HepG2 (cell line): ENCODE data around the gene PET100. TPM values are rescaled to one million over a fixed set of nuclear protein-coding genes. Genes with fewer than 3 reads are reported as not detected.

Experiments used
- CBX1 ChIP-seq: IDR thresholded peaks from one replicate; pipeline ENCODE4 v1.6.1; 2016; ENCODE audit warnings: antibody characterized with exemption, low read depth
- CBX2 ChIP-seq, 2 experiments: fragments of 200-600 bp in 1 of 2; sonication (generic); formaldehyde crosslinking in 1 of 2; IDR thresholded peaks; 2 replicates each; pipeline versions ENCODE4 v1.7.0 to v1.8.1; 2018 to 2022; ENCODE audit warnings: low read depth in 2 of 2, low read length in 1 of 2, mild to moderate bottlenecking in 1 of 2, missing genetic modification reagents in 1 of 2
- CREBL2 ChIP-seq: sonication (generic); formaldehyde crosslinking; IDR thresholded peaks from 2 replicates; pipeline ENCODE4 v1.8.1; 2023; ENCODE audit warnings: missing genetic modification reagents, mild to moderate bottlenecking, borderline replicate concordance
- DPF2 ChIP-seq: sonication (generic); formaldehyde crosslinking; IDR thresholded peaks from 2 replicates; pipeline ENCODE4 v1.4.0; 2020; ENCODE audit warnings: mild to moderate bottlenecking, low read depth, missing genetic modification reagents, borderline replicate concordance
- ETV5 ChIP-seq: IDR thresholded peaks from 2 replicates; pipeline ENCODE4 v1.6.1; 2018; ENCODE audit warnings: missing biosample characterization, missing genetic modification reagents, inconsistent platforms, borderline replicate concordance
- FUBP1 ChIP-seq: sonication (generic); formaldehyde crosslinking; IDR thresholded peaks from 2 replicates; pipeline ENCODE4 v1.5.1; 2020; ENCODE audit warnings: missing genetic modification reagents, mild to moderate bottlenecking, borderline replicate concordance
- KDM5B ChIP-seq: sonication (generic); formaldehyde crosslinking; IDR thresholded peaks from 2 replicates; pipeline ENCODE4 v1.4.0; 2020; ENCODE audit warnings: missing genetic modification reagents, mild to moderate bottlenecking, borderline replicate concordance
- NR2F2 ChIP-seq: IDR thresholded peaks from 2 replicates; pipeline ENCODE4 v1.6.1; 2012; ENCODE audit warnings: low read depth, inconsistent platforms, borderline replicate concordance
- ZHX1 ChIP-seq: sonication (generic); formaldehyde crosslinking; IDR thresholded peaks from 2 replicates; pipeline ENCODE4 v1.8.1; 2022; ENCODE audit warnings: low read depth, mild to moderate bottlenecking, missing genetic modification reagents
- ZNF232 ChIP-seq: sonication (generic); formaldehyde crosslinking; IDR thresholded peaks from 2 replicates; pipeline ENCODE4 v1.4.0; 2020; ENCODE audit warnings: missing genetic modification reagents, borderline replicate concordance
- ZNF407 ChIP-seq: sonication (generic); formaldehyde crosslinking; IDR thresholded peaks from one replicate; pipeline ENCODE4 v1.5.1; 2020; ENCODE audit warnings: mild to moderate bottlenecking, missing genetic modification reagents; ENCODE audit errors: not compliant biosample characterization
- ZNF549 ChIP-seq: sonication (generic); formaldehyde crosslinking; IDR thresholded peaks from 2 replicates; pipeline ENCODE4 v1.5.0; 2020; ENCODE audit warnings: missing genetic modification reagents
- ZNF564 ChIP-seq: sonication (generic); formaldehyde crosslinking; IDR thresholded peaks from 2 replicates; pipeline ENCODE4 v1.8.1; 2023; ENCODE audit warnings: mild to moderate bottlenecking, missing genetic modification reagents
- ZNF788 ChIP-seq: sonication (generic); formaldehyde crosslinking; IDR thresholded peaks from 2 replicates; pipeline ENCODE4 v1.5.0; 2020; ENCODE audit warnings: mild to moderate bottlenecking, missing genetic modification reagents, borderline replicate concordance
- ZSCAN22 ChIP-seq: sonication (generic); formaldehyde crosslinking; IDR thresholded peaks from 2 replicates; pipeline ENCODE4 v1.4.0; 2020; ENCODE audit warnings: mild to moderate bottlenecking, missing genetic modification reagents
- polyA plus RNA-seq, 8 experiments: library from polyadenylated mRNA; depleted of rRNA in 3 of 8; stranded (reverse) in 7 of 8; unstranded in 1 of 8; fragments of >200 nt; fragmentation: Illumina TruSeq in 4 of 8; extraction: Trizol in 4 of 8; gene quantifications; 2 replicates each; pipeline versions ENCODE4 v1.2.1 to v1.2.3, GENCODE V29; 2011 to 2016; ENCODE audit warnings: low read depth in 4 of 8, missing spikeins in 1 of 8, mixed read lengths in 1 of 8; ENCODE audit not compliant: insufficient read depth in 1 of 8
- total RNA-seq, 5 experiments: library from RNA; depleted of rRNA; stranded (reverse); fragments of >200 nt; fragmentation: Illumina TruSeq; extraction: Trizol; gene quantifications; 2 replicates each; pipeline ENCODE4 v1.2.3, GENCODE V29; 2016; ENCODE audit warnings: low read depth in 1 of 5

PET100 gene
- total and polyA plus RNA-seq, 2 of the 13 experiments (the other 11 are each of a cell fraction or from before 2014, with no cell fraction given) = 22.3 to 66.5 TPM

GRCh38 chr19:7636691-7637373, 7.2 kb downstream of the PET100 start, which contains the start of gene STXBP2 (continued):
- TF ChIP-seq FUBP1 (CRISPR knock-in tag) (no peak), CREBL2 (no peak), ZNF232 (CRISPR knock-in tag) (peak; percentile 66; the same call in 1 of the 2 replicates), DPF2 (peak; percentile 65), ZNF564 (peak; percentile 81; the same call in 1 of the 2 replicates), ZNF407 (CRISPR knock-in tag) (no peak), ETV5 (CRISPR knock-in tag) (peak; percentile 73), ZNF549 (CRISPR knock-in tag) (no peak), ZHX1 (no peak), CBX2 (IDR thresholded peaks at IDR 0.05; ENCODE audit: low read depth, low read length) (no peak), CBX2 (CRISPR knock-in tag; IDR thresholded peaks at IDR 0.05; ENCODE audit: low read depth) (0 out of 2 replicates have a peak, but pooled peaks have one; percentile 77), KDM5B (CRISPR knock-in tag) (peak; percentile 69), CBX1 (peak; percentile 70), ZNF788 (CRISPR knock-in tag) (peak; percentile 75; the same call in 1 of the 2 replicates), ZSCAN22 (CRISPR knock-in tag) (no peak), NR2F2 (no peak)
